Kidney (tissue), 14 donors: ENCODE data around the gene BIRC6. TPM values are rescaled to one million over a fixed set of nuclear protein-coding genes. Genes with fewer than 3 reads are reported as not detected.

Source experiments
- DNase-seq, 5 donors: peaks; one replicate each; pipeline ENCODE4 v3.0.0-alpha.2; 2013 to 2020
- FAIRE-seq: peaks from 2 replicates; lab custom pipeline; 2012; peaks lifted over from hg19 to GRCh38; lab: Jason Lieb, UNC
- H3K27ac ChIP-seq, 2 donors: one replicate each; pipeline ENCODE4 v1.7.0; 2013; ENCODE audit warnings: low read depth in 2 of 2, low read length in 2 of 2, inconsistent platforms in 1 of 2
- H3K27me3 ChIP-seq: one replicate; pipeline ENCODE4 v1.7.1; 2013; ENCODE audit warnings: low read length, inconsistent platforms; ENCODE audit not compliant: control insufficient read depth, insufficient read depth
- H3K36me3 ChIP-seq, 3 donors: one replicate each; pipeline versions ENCODE4 v1.7.0 to v1.7.1; 2013; ENCODE audit warnings: low read length in 3 of 3, control low read depth in 1 of 3, inconsistent platforms in 1 of 3; ENCODE audit not compliant: insufficient read depth in 3 of 3, control insufficient read depth in 2 of 3
- H3K4me1 ChIP-seq, 3 donors: one replicate each; pipeline versions ENCODE4 v1.7.0 to v1.7.1; 2013; ENCODE audit warnings: low read length in 3 of 3, inconsistent platforms in 1 of 3, low read depth in 1 of 3; ENCODE audit not compliant: control insufficient read depth in 2 of 3, insufficient read depth in 2 of 3
- H3K4me3 ChIP-seq, 3 donors: one replicate each; pipeline versions ENCODE4 v1.7.0 to v1.8.1; 2013; ENCODE audit warnings: low read length in 3 of 3, control low read depth in 1 of 3, inconsistent platforms in 1 of 3
- H3K9ac ChIP-seq, 3 donors: one replicate each; pipeline versions ENCODE4 v1.7.0 to v1.7.1; 2013; ENCODE audit warnings: low read length in 3 of 3, control low read depth in 1 of 3, inconsistent platforms in 1 of 3
- H3K9me3 ChIP-seq, 3 donors: one replicate each; pipeline versions ENCODE4 v1.7.0 to v1.7.1; 2013; ENCODE audit warnings: low read length in 3 of 3, control low read depth in 1 of 3, inconsistent platforms in 1 of 3; ENCODE audit not compliant: control insufficient read depth in 2 of 3, insufficient read depth in 1 of 3
- CTCF ChIP-seq: IDR thresholded peaks from 3 replicates; pipeline ENCODE4 v1.5.1; 2012; ENCODE audit warnings: mild to moderate bottlenecking, moderate library complexity, borderline replicate concordance; ENCODE audit not compliant: insufficient read depth; ENCODE audit errors: extremely low read depth
- intact Hi-C: fragments of 100-400 bp; cut with DNase I; formaldehyde crosslinking; loops from one replicate; pipeline ENCODE4 v1.11.1; 2022
- polyA plus RNA-seq: library from polyadenylated mRNA; stranded (reverse); fragments of 350-450 nt; fragmentation: Illumina TruSeq; extraction: RNeasy Lipid Tissue Mini Kit (QIAGEN cat#74804); gene quantifications from one replicate; pipeline ENCODE4 v1.2.3, GENCODE V29; 2014; ENCODE audit warnings: low read depth, low replicate concordance; ENCODE audit not compliant: insufficient read depth
- total RNA-seq: library from RNA; stranded (reverse); fragmentation: NEBNext Ultra II Directional; extraction: Animal tissue kit (Norgen Biotek cat#: 25700); gene quantifications from one replicate; pipeline ENCODE4 v1.2.1, GENCODE V29; 2021
- donor health status: control.
- donor health status: control.
- donor health status: control.
- donor health status: control.
- donor health status: control.
- donor health status: DM: yes; HTN: yes; CAD: no.
- donor health status: Normal renal cell carcinoma (clear cell type).

The BIRC6 gene
- total and polyA plus RNA-seq, 2 donors from 2014 or later = 12.8 to 113 TPM

- TF ChIP-seq CTCF = no peak
- Histone ChIP-seq H3K27ac (no peak overlapping the region), H3K4me1 (no peaks in the 10 kb centered on the region), H3K36me3 (peaks cover under 1% of the 10 kb centered on the region in 3 donors), H3K27me3 (no peaks in the 10 kb centered on the region), H3K4me3 (no peak overlapping the region), H3K9me3 (no peaks in the 10 kb centered on the region), H3K9ac (no peak overlapping the region)
- intact Hi-C loops = no loop called here
- DNase-seq (no peak), FAIRE-seq (no peak)
These were observed 299.2 kb downstream of the BIRC6 start for GRCh38 chr2:32656069-32656468.

- H3K36me3 ChIP-seq = peaks cover 0 to 4% (median 0%) of the 10 kb centered on the region in 3 donors
- H3K9ac ChIP-seq = no peak overlapping the region
- no peak for DNase-seq
- intact Hi-C loops = no loop called here
- no peak for FAIRE-seq
- H3K4me1 ChIP-seq = no peaks in the 10 kb centered on the region
- H3K27me3 ChIP-seq = no peaks in the 10 kb centered on the region
- TF ChIP-seq CTCF = no peak
- H3K4me3 ChIP-seq = no peak overlapping the region
- no peak overlapping the region for H3K27ac ChIP-seq
- H3K9me3 ChIP-seq = no peaks in the 10 kb centered on the region
These were observed 307.0 kb downstream of the BIRC6 start for GRCh38 chr2:32663864-32664263.

- no peak for DNase-seq
- Histone ChIP-seq H3K4me1 (no peaks in the 10 kb centered on the region), H3K4me3 (no peak overlapping the region), H3K9me3 (no peaks in the 10 kb centered on the region), H3K36me3 (peaks cover 0 to 4% (median 0%) of the 10 kb centered on the region in 3 donors), H3K9ac (no peak overlapping the region), H3K27ac (no peak overlapping the region), H3K27me3 (no peaks in the 10 kb centered on the region)
- no peak for FAIRE-seq
- intact Hi-C loops = no loop called here
- TF ChIP-seq CTCF = no peak
These were observed 309.9 kb downstream of the BIRC6 start for GRCh38 chr2:32666704-32667103.

GRCh38 chr2:32668254-32668653 is 311.4 kb downstream of the BIRC6 start:
- Histone ChIP-seq H3K4me3 (no peak overlapping the region), H3K4me1 (no peaks in the 10 kb centered on the region), H3K27ac (no peak overlapping the region), H3K27me3 (no peaks in the 10 kb centered on the region), H3K9ac (no peak overlapping the region), H3K9me3 (no peaks in the 10 kb centered on the region), H3K36me3 (peaks cover 0 to 4% (median 0%) of the 10 kb centered on the region in 3 donors)
- DNase-seq (no peak), FAIRE-seq (no peak)
- TF ChIP-seq CTCF = no peak
- intact Hi-C loops = no loop called here
